Effector memory CD4-positive, alpha-beta T cell (primary cell): Measurements from ENCODE around the gene GLB1L.
A peak's percentile ranks its signal among the peaks of the same experiment; 100 is the strongest.
"Not testable (repeated sequence)": the region's sequence is repeated elsewhere in the genome, so short reads cannot be mapped to it uniquely, and the experiment has no call there.

Experiments used
- DNase-seq, 3 donors: peaks; one replicate each; pipeline ENCODE4 v3.0.0-alpha.2; 2020
- H3K27ac ChIP-seq: 2 replicates; pipeline ENCODE4 v1.7.0; 2013; ENCODE audit warnings: mild to moderate bottlenecking, low read length, moderate library complexity; ENCODE audit not compliant: insufficient read depth, poor library complexity, severe bottlenecking
- H3K27me3 ChIP-seq: replicated peaks from 2 replicates; pipeline ENCODE4 v1.7.0; 2013; ENCODE audit warnings: mild to moderate bottlenecking, low read length; ENCODE audit not compliant: insufficient read depth, control insufficient read depth, poor library complexity, severe bottlenecking
- H3K36me3 ChIP-seq: 2 replicates; pipeline ENCODE4 v1.7.0; 2013; ENCODE audit warnings: mild to moderate bottlenecking, low read length, moderate library complexity; ENCODE audit not compliant: control insufficient read depth, insufficient read depth
- H3K4me1 ChIP-seq: 2 replicates; pipeline ENCODE4 v1.7.0; 2013; ENCODE audit warnings: low read length, mild to moderate bottlenecking; ENCODE audit not compliant: control insufficient read depth, insufficient read depth, poor library complexity, severe bottlenecking
- H3K4me3 ChIP-seq: 2 replicates; pipeline ENCODE4 v1.7.0; 2013; ENCODE audit warnings: low read length, low read depth, mild to moderate bottlenecking; ENCODE audit not compliant: insufficient read depth, poor library complexity, severe bottlenecking
- H3K9me3 ChIP-seq: 2 replicates; pipeline ENCODE4 v1.7.0; 2013; ENCODE audit warnings: mild to moderate bottlenecking, low read length, moderate library complexity; ENCODE audit not compliant: control insufficient read depth

The GLB1L gene

DNA sequence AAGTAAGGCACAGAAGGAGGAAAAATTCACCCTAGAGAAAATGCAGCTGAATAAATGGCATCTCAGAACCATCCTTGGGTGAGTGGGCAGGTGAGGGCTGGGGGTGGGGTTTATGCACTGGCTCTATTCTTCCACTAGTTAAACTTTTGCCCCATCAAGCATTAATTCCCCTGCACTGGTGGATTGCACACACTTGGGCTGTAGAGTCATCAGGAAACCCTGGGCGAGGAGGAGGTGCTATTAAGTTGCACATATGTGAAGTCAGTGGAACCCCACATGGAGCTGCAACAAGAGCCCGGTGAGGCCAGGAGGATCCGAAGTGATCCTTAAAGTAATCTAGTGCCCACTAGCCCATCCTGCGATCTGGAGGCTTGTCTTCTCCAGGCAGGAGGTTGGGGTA is 27.1 kb upstream of the GLB1L start:
- Histone ChIP-seq H3K27ac (no peak overlapping the region), H3K4me3 (no peak overlapping the region), H3K9me3 (no peaks in the 10 kb centered on the region), H3K4me1 (no peaks in the 10 kb centered on the region), H3K36me3 (no peaks in the 10 kb centered on the region), H3K27me3 (no peaks in the 10 kb centered on the region)
- no peak for DNase-seq

DNA sequence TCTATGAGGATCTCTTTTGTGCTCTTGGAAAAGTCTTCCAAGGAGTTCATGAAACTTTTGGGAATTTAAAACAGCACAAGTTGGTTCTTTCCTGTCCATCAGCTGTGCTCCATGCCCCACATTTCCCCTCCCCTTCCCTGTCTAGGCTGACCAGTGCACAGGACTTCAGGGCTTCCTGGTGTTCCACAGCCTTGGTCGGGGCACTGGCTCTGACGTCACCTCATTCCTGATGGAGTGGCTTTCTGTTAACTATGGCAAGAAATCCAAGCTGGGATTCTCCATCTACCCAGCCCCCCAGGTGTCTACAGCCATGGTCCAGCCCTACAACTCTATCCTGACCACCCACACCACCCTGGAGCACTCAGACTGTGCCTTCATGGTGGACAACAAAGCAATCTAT is 25.8 kb upstream of the GLB1L start:
- no peak for DNase-seq
- Histone ChIP-seq H3K4me1 (no peaks in the 10 kb centered on the region), H3K36me3 (no peaks in the 10 kb centered on the region), H3K9me3 (no peaks in the 10 kb centered on the region), H3K27ac (no peak overlapping the region), H3K27me3 (no peaks in the 10 kb centered on the region), H3K4me3 (no peak overlapping the region)

DNA sequence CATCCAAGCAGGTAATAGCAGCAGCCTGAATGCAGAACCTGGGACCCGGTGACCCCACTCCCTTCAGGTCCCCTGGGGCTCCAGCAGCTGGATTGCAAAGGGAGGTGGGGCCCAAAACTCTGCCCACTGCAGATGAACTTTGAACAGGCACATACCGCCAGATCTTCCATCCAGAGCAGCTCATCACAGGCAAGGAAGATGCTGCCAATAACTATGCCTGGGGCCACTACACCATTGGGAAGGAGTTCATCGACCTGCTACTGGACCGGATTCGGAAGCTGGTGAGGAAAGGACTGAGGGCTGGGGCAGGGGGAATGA is 24.8 kb upstream of the GLB1L start:
- DNase-seq: no peak
- Histone ChIP-seq H3K9me3 (no peaks in the 10 kb centered on the region), H3K27ac (no peak overlapping the region), H3K4me1 (no peaks in the 10 kb centered on the region), H3K36me3 (no peaks in the 10 kb centered on the region), H3K27me3 (no peaks in the 10 kb centered on the region), H3K4me3 (no peak overlapping the region)

DNA sequence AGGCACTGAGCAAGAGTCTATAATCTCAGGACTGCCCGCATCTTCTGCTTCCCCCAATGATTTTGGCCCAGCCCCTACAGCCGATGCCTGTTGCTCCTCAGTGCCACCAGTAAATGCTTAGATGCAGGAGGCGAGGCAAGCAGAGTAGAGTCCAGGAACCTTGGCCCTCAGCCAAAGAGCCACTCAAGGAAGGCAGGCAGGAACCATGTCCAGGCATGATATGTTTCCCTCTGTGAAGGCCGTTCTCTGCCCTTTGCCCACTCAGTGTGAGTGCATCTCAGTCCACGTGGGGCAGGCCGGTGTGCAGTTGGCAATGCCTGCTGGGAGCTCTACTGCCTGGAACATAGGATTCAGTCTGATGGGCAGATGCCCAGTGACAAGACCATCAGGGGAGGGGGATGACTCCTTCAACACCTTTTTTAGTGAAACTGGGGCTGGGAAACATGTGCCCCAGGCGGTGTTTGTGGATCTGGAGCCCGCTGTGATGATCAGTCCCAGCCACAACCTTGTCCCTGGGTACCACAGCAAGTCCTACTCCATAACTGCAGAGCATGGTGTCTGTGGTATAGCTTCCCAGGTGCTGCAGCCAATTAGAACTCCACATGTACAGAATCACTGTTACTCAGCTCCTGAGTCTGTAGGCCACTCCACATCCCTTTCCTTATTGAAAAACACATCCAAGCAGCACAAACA is 24.3 kb upstream of the GLB1L start:
- Histone ChIP-seq H3K27me3 (no peaks in the 10 kb centered on the region), H3K27ac (no peak overlapping the region), H3K4me3 (no peak overlapping the region), H3K36me3 (no peaks in the 10 kb centered on the region), H3K4me1 (no peaks in the 10 kb centered on the region), H3K9me3 (no peaks in the 10 kb centered on the region)
- DNase-seq: no peak

DNA sequence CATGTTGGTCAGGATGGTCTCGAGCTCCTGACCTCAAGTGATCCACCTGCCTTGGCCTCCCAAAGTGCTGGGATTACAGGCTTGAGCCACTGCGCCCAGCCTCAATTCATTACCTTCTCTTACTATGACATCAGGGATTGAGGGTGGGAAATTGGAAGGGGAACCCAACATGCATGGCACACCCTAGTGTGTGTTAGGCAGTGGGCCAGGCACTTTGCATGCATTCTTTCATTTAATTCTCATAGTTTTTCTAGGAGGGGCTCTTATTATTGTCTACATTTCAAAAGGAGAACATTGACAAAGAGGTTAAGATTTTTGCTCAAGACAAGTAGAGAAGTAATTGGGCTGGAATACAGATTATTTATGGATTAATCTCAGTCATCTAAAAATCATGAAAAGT is 23.1 kb upstream of the GLB1L start:
- Histone ChIP-seq H3K36me3 (no peaks in the 10 kb centered on the region), H3K27ac (no peak overlapping the region), H3K9me3 (no peaks in the 10 kb centered on the region), H3K4me3 (no peak overlapping the region), H3K27me3 (no peaks in the 10 kb centered on the region), H3K4me1 (no peaks in the 10 kb centered on the region)
- no peak for DNase-seq

DNA sequence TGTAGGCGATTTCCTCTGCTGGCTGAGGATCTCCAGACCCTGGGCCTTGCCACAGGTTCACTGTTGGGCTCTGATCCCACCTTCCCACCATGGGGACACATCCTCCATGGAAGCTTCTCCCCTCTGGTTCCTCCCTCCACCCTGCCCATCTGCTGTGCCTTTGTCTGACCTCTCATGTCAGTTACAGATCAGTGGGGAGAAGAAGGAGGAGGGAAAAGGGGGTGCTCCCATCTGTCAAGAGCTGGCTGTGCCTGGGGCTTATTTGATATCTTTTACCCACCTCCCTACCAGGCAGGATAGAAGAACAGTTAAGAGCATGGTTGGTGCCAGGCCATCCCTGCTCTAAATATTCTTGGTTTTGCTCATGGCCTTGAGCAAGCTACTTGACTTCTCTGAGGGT is 21.6 kb upstream of the GLB1L start:
- DNase-seq: no peak
- Histone ChIP-seq H3K4me1 (no peaks in the 10 kb centered on the region), H3K4me3 (no peak overlapping the region), H3K27ac (no peak overlapping the region), H3K9me3 (no peaks in the 10 kb centered on the region), H3K27me3 (no peaks in the 10 kb centered on the region), H3K36me3 (no peaks in the 10 kb centered on the region)

DNA sequence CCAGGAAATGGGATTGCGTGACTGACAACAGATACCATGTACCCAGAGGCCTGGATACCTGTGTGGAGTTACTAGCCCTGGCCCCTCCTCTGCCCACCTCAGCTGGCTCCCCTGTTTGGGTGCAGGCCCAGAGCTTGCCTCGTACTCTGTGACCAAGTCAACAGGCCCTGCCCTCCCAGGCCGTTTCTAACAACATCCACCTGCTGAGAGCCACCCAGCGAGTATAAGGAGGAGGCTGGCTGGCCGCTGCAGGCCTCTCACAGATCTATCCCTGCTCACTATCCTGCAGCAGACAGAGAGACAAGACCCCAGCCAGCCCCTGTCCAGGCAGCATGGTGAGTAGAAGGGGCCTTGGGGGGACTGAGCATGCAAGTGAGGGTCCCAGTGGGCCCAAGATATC is 21.0 kb upstream of the GLB1L start:
- no peaks in the 10 kb centered on the region for H3K9me3 ChIP-seq
- no peak overlapping the region for H3K4me3 ChIP-seq
- H3K27me3 ChIP-seq: no peaks in the 10 kb centered on the region
- H3K36me3 ChIP-seq: no peaks in the 10 kb centered on the region
- H3K27ac ChIP-seq: no peak overlapping the region
- no peak for DNase-seq
- no peaks in the 10 kb centered on the region for H3K4me1 ChIP-seq

DNA sequence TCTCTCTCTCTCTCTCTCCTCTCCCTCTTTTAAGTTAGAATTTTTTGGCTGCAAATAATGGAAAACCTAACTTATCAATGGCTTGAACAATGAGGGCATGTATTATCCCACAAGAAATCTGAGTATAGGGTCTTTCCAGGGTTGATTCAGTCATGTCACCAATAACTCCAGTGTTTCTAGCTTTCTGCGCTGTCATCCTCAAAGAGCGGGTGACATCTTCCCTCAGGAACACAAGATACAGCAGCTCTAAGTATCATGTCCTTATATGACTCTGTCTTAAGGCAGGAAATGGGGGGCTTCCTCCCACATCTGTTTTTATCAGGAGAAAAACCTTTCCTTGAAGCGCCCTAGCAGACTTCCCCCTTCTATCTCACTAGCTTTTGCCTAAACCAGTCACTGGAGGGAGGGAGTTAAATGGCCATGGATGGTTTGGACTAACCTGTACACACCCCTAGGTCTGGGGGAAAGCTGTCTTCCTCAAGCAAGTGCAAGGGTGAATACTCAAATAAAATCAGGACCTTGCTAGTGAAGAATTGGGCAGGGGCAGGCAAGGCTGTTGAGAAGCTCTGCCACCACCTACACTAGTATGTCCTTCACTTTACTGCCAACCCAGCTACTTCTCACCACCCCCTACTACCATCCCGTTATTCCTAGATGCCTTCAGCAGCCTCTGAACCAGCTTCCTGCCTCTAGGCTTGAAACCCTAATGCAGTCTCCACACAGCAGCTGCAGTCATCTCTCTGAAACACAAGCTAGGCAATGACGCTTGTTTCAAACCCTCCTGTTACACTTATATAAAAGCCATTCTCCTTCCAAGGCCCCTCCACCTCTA is 16.0 kb upstream of the GLB1L start:
- H3K4me1 ChIP-seq: no peaks in the 10 kb centered on the region
- H3K36me3 ChIP-seq: no peaks in the 10 kb centered on the region
- H3K9me3 ChIP-seq: no peaks in the 10 kb centered on the region
- no peak overlapping the region for H3K27ac ChIP-seq
- H3K4me3 ChIP-seq: no peak overlapping the region
- no peaks in the 10 kb centered on the region for H3K27me3 ChIP-seq
- no peak for DNase-seq

DNA sequence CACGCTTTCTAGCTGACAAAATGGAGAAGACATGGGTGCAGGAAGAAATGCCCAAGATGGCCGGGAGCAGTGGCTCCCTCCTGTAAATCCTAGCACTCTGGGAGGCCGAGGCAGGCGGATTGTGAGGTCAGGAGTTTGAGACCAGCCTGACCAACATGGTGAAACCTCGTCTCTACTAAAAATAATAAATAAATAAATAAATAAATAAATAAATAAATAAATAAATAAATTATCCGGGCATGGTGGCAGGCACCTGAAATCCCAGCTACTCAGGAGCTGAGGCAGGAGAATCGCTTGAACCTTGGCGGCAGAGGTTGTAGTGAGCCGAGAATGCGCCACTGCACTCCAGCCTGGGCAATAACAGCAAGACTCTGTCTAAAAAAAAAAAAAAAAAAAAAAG is 13.7 kb upstream of the GLB1L start:
- H3K9me3 ChIP-seq, H3K27me3 ChIP-seq, DNase-seq, H3K27ac ChIP-seq, H3K4me3 ChIP-seq, H3K36me3 ChIP-seq, H3K4me1 ChIP-seq: not testable (repeated sequence)

DNA sequence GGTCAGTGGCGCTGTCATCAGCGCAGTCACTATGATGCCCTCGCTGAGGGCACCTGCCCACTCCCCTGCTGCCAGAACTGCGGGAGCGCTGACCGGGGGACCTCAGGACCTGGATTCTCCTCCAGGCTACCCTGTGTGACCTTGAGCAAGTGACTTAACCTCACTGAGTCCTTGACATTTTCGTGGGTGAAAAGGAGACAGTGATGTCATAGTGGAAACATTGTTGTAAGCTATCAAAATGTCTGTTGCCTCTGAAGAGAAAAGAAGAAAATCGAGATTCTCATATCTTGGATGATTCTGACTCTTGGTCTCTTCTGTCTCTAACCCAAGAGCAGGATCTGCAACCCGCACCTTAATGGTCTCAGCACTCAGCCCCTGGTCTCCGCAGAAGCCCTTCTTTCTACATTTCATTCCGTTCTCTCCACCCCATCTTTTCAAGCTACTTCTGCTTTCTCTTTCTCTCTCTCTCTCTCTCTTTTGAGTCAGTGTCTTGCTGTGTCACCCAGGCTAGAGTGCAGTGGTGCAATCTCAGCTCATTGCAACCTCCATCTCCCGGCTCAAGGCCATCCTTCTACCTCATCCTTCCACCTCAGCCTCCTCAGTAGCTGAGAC is 9.5 kb upstream of the GLB1L start:
- peaks cover 12% of the 10 kb centered on the region for H3K36me3 ChIP-seq
- peaks cover 29% of the 10 kb centered on the region for H3K4me1 ChIP-seq
- H3K27ac ChIP-seq: peak overlapping the region; percentile 94
- no peaks in the 10 kb centered on the region for H3K27me3 ChIP-seq
- peak in 1 of 3 donors; percentile 41 for DNase-seq
- H3K9me3 ChIP-seq: no peaks in the 10 kb centered on the region
- peak overlapping the region; percentile 87 for H3K4me3 ChIP-seq
